Chondrocyte (in vitro differentiated cells): ENCODE measurements around the gene CD300E. TPM values are rescaled to one million over a fixed set of nuclear protein-coding genes. Genes with fewer than 3 reads are reported as not detected.

ENCODE experiments used
- DNase-seq: peaks from one replicate; pipeline ENCODE4 v3.0.0; 2021; ENCODE audit warnings: mixed read lengths, low spot score
- H3K27ac Mint-ChIP-seq: one replicate; pipeline ENCODE4 v1.8.0; 2021; ENCODE audit warnings: mild to moderate bottlenecking, moderate library complexity, mixed read lengths; ENCODE audit not compliant: unreplicated experiment
- H3K27me3 Mint-ChIP-seq: 2 replicates; pipeline ENCODE4 v1.8.0; 2021; ENCODE audit warnings: low read depth, mixed read lengths
- H3K36me3 Mint-ChIP-seq: 2 replicates; pipeline ENCODE4 v1.8.0; 2021; ENCODE audit warnings: low read depth, mixed read lengths
- H3K4me1 Mint-ChIP-seq: 2 replicates; pipeline ENCODE4 v1.8.0; 2021; ENCODE audit warnings: low read depth, mild to moderate bottlenecking, mixed read lengths
- H3K4me3 Mint-ChIP-seq: one replicate; pipeline ENCODE4 v1.8.0; 2021; ENCODE audit warnings: mild to moderate bottlenecking, moderate library complexity, mixed read lengths; ENCODE audit not compliant: unreplicated experiment
- H3K9me3 Mint-ChIP-seq: 2 replicates; pipeline ENCODE4 v1.8.0; 2021; ENCODE audit warnings: low read depth, mixed read lengths
- total RNA-seq: library from RNA; stranded (reverse); gene quantifications from 3 replicates; pipeline ENCODE4 v1.2.1, GENCODE V29; 2021
- TF ChIP-seq, protein P1 (sequence below): fragments of 200-600 bp; sonication (generic); IDR thresholded peaks from 2 replicates; pipeline ENCODE4 v1.5.0; 2021; ENCODE audit warnings: antibody characterized with exemption, mild to moderate bottlenecking, moderate library complexity

CD300E gene
- total RNA-seq, 1 donor from 2014 or later = not detected

DNA sequence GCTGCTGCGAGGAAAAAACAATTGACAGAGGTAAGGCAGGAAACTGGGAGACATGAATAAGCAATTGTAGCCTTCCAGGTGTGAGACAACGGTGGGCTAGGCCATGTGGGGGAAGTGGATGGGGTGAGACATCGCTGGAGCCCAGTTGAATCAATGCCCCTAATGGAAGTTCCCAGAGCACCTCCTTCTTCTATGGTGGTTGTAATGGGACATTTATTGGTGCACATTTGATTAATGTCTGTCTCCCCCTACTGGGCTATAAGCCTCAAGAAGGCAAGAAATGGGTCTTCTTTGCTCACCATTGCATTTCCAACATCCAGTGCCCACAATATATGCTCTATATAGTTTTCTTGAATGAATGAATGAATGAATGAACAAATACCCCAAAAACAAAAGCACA lies 22.7 kb upstream of the CD300E start:
- H3K4me1 Mint-ChIP-seq = no peaks in the 10 kb centered on the region

DNA sequence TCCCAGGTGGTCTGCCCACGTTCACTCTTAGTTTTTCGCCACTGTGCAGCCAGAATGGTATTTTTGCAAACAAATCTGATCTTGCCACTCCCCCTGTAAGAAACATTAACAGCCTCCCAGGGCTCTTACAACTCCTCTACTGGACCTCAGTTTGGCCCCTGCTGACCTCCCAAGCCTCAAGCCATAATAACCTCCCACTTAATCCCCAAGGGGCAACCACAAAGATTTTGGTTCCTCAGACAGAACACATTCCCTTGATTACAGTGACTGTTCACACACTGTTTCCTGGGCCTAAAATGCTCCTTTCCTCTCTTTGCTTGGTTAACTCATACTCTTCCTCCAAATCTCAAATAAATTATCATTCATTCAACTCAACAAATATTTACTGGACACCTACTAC lies 21.5 kb upstream of the CD300E start:
- no peaks in the 10 kb centered on the region for H3K4me1 Mint-ChIP-seq
- DNase-seq = no peak
- H3K27me3 Mint-ChIP-seq = peaks cover 65% of the 10 kb centered on the region
- TF ChIP-seq, protein P1, sequence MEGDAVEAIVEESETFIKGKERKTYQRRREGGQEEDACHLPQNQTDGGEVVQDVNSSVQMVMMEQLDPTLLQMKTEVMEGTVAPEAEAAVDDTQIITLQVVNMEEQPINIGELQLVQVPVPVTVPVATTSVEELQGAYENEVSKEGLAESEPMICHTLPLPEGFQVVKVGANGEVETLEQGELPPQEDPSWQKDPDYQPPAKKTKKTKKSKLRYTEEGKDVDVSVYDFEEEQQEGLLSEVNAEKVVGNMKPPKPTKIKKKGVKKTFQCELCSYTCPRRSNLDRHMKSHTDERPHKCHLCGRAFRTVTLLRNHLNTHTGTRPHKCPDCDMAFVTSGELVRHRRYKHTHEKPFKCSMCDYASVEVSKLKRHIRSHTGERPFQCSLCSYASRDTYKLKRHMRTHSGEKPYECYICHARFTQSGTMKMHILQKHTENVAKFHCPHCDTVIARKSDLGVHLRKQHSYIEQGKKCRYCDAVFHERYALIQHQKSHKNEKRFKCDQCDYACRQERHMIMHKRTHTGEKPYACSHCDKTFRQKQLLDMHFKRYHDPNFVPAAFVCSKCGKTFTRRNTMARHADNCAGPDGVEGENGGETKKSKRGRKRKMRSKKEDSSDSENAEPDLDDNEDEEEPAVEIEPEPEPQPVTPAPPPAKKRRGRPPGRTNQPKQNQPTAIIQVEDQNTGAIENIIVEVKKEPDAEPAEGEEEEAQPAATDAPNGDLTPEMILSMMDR = no peak
- H3K36me3 Mint-ChIP-seq = no peaks in the 10 kb centered on the region
- no peaks in the 10 kb centered on the region for H3K9me3 Mint-ChIP-seq
- no peak overlapping the region for H3K4me3 Mint-ChIP-seq
- H3K27ac Mint-ChIP-seq = no peak overlapping the region

More for the DNA sequence above, 22.7 kb upstream of the CD300E start:
- Mint-ChIP-seq H3K27ac (no peak overlapping the region), H3K36me3 (no peaks in the 10 kb centered on the region), H3K9me3 (no peaks in the 10 kb centered on the region), H3K27me3 (peaks cover 70% of the 10 kb centered on the region), H3K4me3 (no peak overlapping the region)
- no peak for DNase-seq
- TF ChIP-seq, protein P1 = peak; percentile 61

DNA sequence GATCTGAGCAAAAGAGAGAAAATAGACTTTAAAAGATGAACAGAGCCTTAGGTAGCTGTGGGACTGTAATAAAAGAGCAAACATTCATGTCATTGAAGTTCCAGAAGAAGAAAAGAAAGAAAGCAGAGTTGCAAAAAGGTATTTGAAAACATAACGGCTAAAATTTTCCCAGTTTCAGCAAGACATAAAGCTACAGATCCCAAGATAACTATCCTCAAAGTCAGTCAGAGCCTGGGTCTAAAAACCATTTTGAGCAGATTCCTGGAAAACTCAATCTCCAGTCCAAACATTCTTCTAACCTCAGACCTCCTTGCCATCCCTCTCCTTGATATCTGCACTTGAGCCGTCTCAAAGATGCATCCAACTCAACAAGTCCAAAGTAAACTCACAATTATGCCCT lies 20.9 kb upstream of the CD300E start:
- no peaks in the 10 kb centered on the region for H3K9me3 Mint-ChIP-seq
- no peak overlapping the region for H3K4me3 Mint-ChIP-seq
- H3K27ac Mint-ChIP-seq = no peak overlapping the region
- no peaks in the 10 kb centered on the region for H3K36me3 Mint-ChIP-seq
- H3K4me1 Mint-ChIP-seq = no peaks in the 10 kb centered on the region
- peaks cover 65% of the 10 kb centered on the region for H3K27me3 Mint-ChIP-seq
- TF ChIP-seq, protein P1 = no peak
- DNase-seq = no peak

DNA sequence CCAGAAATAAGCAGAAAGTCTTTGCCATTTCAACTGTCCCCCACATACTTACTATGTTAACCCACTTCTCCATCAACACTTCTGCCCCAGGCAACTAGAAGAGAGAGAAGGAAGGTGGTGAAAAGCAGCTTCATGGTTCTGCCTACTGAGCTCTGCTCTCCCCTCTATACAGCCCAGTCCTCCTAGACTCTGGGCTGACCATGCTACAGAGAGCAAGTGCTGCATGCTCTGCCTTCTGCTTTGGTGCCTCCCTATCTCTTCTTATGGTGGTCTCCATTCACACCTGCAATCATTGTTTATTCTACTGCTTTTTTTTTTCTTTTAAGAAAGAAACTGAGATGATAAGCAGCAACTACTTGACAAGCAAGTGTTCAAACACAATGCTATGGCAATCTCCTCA lies 20.3 kb upstream of the CD300E start:
- no peak overlapping the region for H3K4me3 Mint-ChIP-seq
- no peaks in the 10 kb centered on the region for H3K9me3 Mint-ChIP-seq
- H3K27me3 Mint-ChIP-seq = peaks cover 65% of the 10 kb centered on the region
- H3K27ac Mint-ChIP-seq = no peak overlapping the region
- no peaks in the 10 kb centered on the region for H3K36me3 Mint-ChIP-seq
- DNase-seq = no peak
- no peaks in the 10 kb centered on the region for H3K4me1 Mint-ChIP-seq
- TF ChIP-seq, protein P1 = no peak

DNA sequence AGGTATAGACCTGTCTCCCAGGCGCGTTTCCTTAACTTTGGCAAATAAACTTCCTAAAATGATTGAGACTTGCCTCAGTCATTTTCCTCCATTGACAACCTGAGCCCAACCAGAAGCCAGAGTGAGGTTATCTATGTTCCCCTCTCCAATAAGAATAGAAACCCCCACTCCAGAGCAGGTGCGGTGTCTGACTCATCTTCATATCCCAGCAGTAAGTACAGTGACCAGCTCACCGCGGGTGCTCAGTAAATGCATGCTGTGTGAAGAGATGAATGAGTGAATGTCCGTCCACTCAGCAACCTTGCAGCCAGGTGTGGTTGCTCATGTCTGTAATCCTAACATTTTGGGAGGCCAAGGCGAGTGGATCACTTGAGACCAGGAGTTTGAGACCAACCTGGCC lies 19.5 kb upstream of the CD300E start:
- H3K9me3 Mint-ChIP-seq = no peaks in the 10 kb centered on the region
- no peak for DNase-seq
- peaks cover 69% of the 10 kb centered on the region for H3K27me3 Mint-ChIP-seq
- H3K4me3 Mint-ChIP-seq = no peak overlapping the region
- H3K36me3 Mint-ChIP-seq = no peaks in the 10 kb centered on the region
- TF ChIP-seq, protein P1 = no peak
- no peak overlapping the region for H3K27ac Mint-ChIP-seq
- no peaks in the 10 kb centered on the region for H3K4me1 Mint-ChIP-seq
